Stimulated activated CD4-positive, alpha-beta T cell treated with anti-CD3 and anti-CD28 coated beads, Interleukin-15, amount 100 ng/mL, for 24 hours (primary cell): ENCODE results near the gene ENOX2.
A peak's percentile ranks its signal among the peaks of the same experiment; 100 is the strongest.

Experiments used
- DNase-seq: peaks from one replicate; pipeline ENCODE4 v3.0.0-alpha.2; 2020

The ENOX2 gene

DNA sequence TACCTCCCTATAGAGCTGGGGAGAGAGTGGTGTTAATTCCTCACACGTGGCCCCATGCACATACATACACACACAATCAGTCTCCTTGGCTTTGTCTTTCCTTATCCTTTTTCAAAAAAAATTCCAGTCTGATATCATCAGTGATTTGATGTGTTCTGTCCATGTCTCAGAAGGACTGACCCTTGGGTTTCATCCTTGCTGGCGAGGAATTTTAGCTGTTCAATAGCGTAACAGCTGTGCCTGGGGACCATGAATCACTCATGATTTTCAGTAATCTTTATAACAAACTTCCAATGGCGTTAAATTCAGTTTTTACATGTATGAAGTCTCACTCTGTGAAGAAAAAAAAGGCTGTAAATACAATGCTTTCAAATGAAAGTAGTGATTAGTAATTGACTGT is 296.6 kb downstream of the ENOX2 start:
- DNase-seq: no peak

DNA sequence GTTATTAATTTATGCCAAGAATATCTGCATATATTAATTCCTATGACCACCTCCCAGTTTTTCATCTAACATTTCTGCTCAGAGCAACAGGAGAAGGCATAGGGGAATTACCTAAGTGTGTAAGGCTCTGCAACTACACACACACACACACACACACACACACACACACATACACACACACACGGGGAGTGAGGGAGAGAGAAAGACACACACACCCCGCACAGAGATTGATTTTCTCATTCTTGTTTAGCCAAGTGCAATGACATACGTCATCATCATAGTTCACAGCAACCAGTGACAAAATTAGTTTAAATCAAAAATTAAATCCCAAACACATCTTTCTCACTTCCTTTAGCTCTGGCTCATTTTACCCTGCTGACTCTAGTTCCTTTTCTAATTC is 298.1 kb downstream of the ENOX2 start:
- DNase-seq: no peak

DNA sequence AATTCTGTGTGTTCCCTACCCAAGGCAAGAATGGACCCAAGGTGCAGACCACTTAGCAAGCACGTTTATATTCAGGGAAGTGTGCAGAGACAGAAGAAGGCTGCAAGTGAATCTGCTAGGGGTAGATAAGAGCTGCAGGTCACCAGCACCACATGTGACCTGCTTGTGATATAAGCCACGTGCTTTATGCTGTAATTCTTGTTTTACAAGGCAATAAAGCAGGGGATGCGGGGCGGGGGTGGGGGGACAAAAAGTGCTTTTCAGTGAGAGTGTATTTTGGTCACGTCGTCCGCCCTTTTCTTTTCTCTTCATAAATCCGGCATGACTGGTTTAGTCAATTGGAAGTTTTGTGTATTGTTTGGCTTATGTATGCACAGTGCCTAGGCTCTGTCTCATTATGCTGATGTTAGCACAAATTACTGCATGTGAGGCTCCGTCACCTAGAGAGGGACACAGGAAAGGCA is 308.5 kb downstream of the ENOX2 start:
- no peak for DNase-seq

DNA sequence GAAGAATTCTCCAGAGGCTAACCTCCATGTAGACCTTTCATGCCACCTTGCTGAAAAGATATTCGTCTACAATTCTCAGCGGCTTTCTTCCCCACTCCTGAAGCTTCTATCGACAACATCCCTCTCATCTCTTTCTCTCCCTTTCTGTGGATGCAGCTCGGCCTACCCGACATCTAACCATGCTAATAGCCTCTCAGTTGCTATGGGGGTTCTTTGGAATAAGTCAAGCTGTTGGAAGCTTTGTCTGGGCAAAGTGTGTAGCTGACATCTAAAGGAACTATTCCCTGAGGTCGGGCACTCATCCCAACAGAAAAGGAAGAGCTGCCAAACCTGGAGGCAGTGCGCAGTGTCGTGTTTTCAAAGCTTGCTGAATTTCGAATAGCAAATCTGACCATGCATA is 309.1 kb downstream of the ENOX2 start:
- DNase-seq: no peak

DNA sequence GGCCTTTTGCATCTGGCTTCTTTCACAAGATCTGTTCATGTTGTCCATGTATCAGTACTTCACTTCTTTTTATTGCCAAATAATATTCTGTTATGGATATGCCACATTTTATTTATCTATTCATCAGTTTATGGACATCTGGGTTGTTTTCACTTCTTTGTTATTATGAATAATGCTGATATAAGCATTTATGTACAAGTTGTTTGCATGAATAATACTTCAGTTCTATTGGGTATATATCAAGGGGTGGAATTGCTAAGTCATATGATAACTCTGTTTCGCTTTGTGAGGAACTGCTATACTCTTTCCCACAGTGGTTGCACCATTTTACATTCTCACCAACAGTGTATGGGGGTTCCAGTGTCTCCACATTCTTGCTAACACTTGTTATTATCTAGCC is 310.8 kb downstream of the ENOX2 start:
- no peak for DNase-seq

DNA sequence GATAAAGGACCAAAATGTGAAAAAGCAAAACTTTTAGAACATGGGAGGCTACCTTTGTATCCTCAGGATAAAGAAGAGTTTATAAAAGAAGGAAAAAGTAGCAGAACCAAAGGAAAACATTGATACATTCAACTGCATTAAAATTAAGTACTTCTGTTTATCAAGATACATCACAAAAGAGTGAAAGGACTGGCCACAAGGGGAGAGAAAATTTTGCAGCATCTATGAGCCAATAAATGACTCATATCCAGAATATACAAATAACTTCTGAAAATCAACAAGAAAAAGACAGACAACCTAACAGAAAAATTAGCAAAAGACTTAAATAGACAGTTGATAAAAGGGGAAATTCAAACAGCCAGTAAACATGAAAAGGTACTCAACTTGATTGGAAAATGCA is 324.1 kb downstream of the ENOX2 start:
- no peak for DNase-seq

DNA sequence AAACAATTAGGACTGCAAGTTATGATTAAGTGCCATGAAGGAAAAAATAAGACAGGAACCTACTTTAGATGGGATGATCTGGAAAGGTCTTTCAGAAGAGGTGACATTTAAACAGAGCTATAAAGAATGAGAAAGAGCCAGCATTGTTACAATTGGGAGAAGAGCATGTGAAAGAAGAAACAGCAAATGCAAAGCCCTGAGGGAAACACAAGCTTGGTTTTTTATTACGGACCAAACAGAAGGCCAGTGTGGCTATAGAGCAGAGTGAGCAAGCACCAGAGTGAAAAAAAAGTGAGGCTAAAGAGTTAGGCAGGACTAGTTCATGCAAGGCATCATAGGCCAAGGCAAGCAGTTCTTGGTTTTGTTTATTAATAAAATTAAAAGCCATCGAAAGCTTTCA is 325.6 kb downstream of the ENOX2 start:
- DNase-seq: no peak

DNA sequence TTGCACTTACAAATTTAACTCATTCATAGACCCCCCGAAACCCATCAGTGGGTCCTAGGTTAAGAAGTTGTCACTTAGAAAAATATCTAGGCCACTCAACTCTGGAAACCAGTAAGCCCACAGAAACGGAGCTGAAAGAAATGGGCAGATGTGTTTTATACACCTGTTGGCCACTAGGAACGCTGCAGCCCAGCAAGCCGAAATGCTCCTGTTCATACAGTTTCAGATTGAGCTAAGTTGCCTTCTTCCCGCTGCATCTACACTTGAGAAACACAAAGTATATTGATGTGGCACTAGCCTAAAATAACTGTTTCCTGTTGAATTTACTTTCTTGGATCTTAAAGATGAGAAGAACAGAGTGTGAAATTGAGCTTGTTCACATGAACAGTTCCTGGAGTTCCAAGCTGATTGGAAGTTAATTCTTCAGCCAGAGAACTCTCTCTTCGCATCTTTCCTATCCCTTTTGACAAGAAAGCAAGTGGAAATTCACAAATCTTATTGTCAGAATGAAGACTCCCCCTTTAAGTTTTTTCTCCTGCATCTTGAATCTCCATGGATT is 327.1 kb downstream of the ENOX2 start:
- peak; percentile 40 for DNase-seq
